Endothelial cell of umbilical vein (primary cell): ENCODE measurements around the gene CPPED1. TPM values are rescaled to one million over a fixed set of nuclear protein-coding genes. Genes with fewer than 3 reads are reported as not detected.

Source experiments
- BruUV-seq: library from RNA; stranded (reverse); fragments of 400-500 nt; replicated peaks from 2 replicates; lab custom pipeline; 2021; lab: Mats Ljungman, UMichigan
- CTCF ChIA-PET: fragments of 300-600, 350-600 bp; sonication (Branson Sonifier 250); formaldehyde crosslinking; loops from one replicate; lab custom pipeline; 2021; ENCODE audit warnings: antibody characterized with exemption, inconsistent platforms; lab: Charles Lee
- POLR2A ChIA-PET: fragments of 300-600, 350-600 bp; sonication (Branson Sonifier 250); formaldehyde crosslinking; loops from one replicate; lab custom pipeline; 2021; ENCODE audit warnings: antibody characterized with exemption, inconsistent platforms; lab: Charles Lee
- DNase-seq: peaks from one replicate; pipeline ENCODE4 v3.0.0-alpha.2; 2011; ENCODE audit warnings: low read depth, low spot score
- FAIRE-seq: peaks from 2 replicates; lab custom pipeline; 2011; peaks lifted over from hg19 to GRCh38; lab: Jason Lieb, UNC
- H2AFZ ChIP-seq: 2 replicates; pipeline ENCODE4 v1.6.0; 2012; ENCODE audit warnings: low read depth, low read length, control low read depth, inconsistent platforms
- H3K27ac ChIP-seq: 2 replicates; pipeline ENCODE4 v1.5.1; 2011; ENCODE audit warnings: low read depth, mild to moderate bottlenecking, control low read depth, low read length, moderate library complexity; ENCODE audit not compliant: insufficient read depth
- H3K27me3 ChIP-seq, 2 experiments: 2 replicates each; pipeline versions ENCODE4 v1.6.0 to v1.6.1; 2011; ENCODE audit warnings: low read length in 2 of 2, mixed read lengths in 1 of 2; ENCODE audit not compliant: control insufficient read depth in 2 of 2, insufficient read depth in 2 of 2
- H3K36me3 ChIP-seq, 2 experiments: 2 replicates in 1 of 2; 3 replicates in 1 of 2; pipeline ENCODE4 v1.5.1; 2011; ENCODE audit warnings: low read length in 2 of 2, mild to moderate bottlenecking in 1 of 2, moderate library complexity in 1 of 2; ENCODE audit not compliant: control insufficient read depth in 2 of 2, insufficient read depth in 2 of 2; ENCODE audit errors: extremely low read depth in 1 of 2
- H3K4me1 ChIP-seq: 3 replicates; pipeline ENCODE4 v1.5.1; 2011; ENCODE audit warnings: mild to moderate bottlenecking, low read length; ENCODE audit not compliant: control insufficient read depth, insufficient read depth; ENCODE audit errors: extremely low read depth
- H3K4me2 ChIP-seq: 2 replicates; pipeline ENCODE4 v1.6.1; 2011; ENCODE audit warnings: low read length, control low read depth, mixed read lengths; ENCODE audit not compliant: insufficient read depth
- H3K4me3 ChIP-seq, 3 experiments: fragments of 200-600 bp in 1 of 3; sonication (generic), shearing (Covaris generic) in 1 of 3; replicated peaks in 1 of 3; 2 replicates each; pipeline ENCODE4 v1.5.1; 2011 to 2016; ENCODE audit warnings: control low read depth in 3 of 3, low read length in 3 of 3, mild to moderate bottlenecking in 2 of 3, inconsistent platforms in 1 of 3, low read depth in 1 of 3, moderate library complexity in 1 of 3; ENCODE audit not compliant: insufficient read depth in 1 of 3
- H3K79me2 ChIP-seq: 2 replicates; pipeline ENCODE4 v1.6.0; 2012; ENCODE audit warnings: low read length, inconsistent platforms; ENCODE audit not compliant: control insufficient read depth, insufficient read depth
- H3K9ac ChIP-seq: replicated peaks from 2 replicates; pipeline ENCODE3; 2011; ENCODE audit warnings: low read length, control low read depth; ENCODE audit not compliant: insufficient read depth; ENCODE audit errors: extremely low read depth
- H3K9me1 ChIP-seq: replicated peaks from 3 replicates; pipeline ENCODE4 v1.6.0; 2011; ENCODE audit warnings: mild to moderate bottlenecking, low read length; ENCODE audit not compliant: control insufficient read depth, insufficient read depth; ENCODE audit errors: extremely low read depth
- H3K9me3 ChIP-seq: replicated peaks from 2 replicates; pipeline ENCODE4 v1.5.1; 2012; ENCODE audit warnings: low read length, inconsistent platforms; ENCODE audit not compliant: control insufficient read depth, insufficient read depth
- H4K20me1 ChIP-seq: replicated peaks from 2 replicates; pipeline ENCODE3; 2011; ENCODE audit warnings: mild to moderate bottlenecking, low read length; ENCODE audit not compliant: control insufficient read depth, insufficient read depth; ENCODE audit errors: extremely low read depth
- CTCF ChIP-seq, 2 donors: IDR thresholded peaks; 1 replicate in 1 of 2; 2 replicates in 1 of 2; pipeline ENCODE4 v1.5.1; 2011; ENCODE audit warnings: low read length in 2 of 2, mild to moderate bottlenecking in 2 of 2, moderate library complexity in 2 of 2, control low read depth in 1 of 2, inconsistent platforms in 1 of 2, low read depth in 1 of 2; ENCODE audit not compliant: insufficient read depth in 1 of 2; ENCODE audit errors: extremely low read depth in 1 of 2
- EZH2 ChIP-seq: IDR thresholded peaks from 2 replicates; pipeline ENCODE4 v1.6.1; 2012; ENCODE audit warnings: borderline replicate concordance, low read depth, mild to moderate bottlenecking, moderate library complexity, low read length, inconsistent platforms; ENCODE audit not compliant: severe bottlenecking
- FOS ChIP-seq: IDR thresholded peaks from 2 replicates; pipeline ENCODE4 v1.6.1; 2011; ENCODE audit warnings: mild to moderate bottlenecking, low read length, moderate library complexity, borderline replicate concordance; ENCODE audit not compliant: insufficient read depth
- GATA2 ChIP-seq: IDR thresholded peaks from 2 replicates; pipeline ENCODE4 v1.7.0; 2011; ENCODE audit warnings: low read depth, mild to moderate bottlenecking, moderate library complexity, mixed read lengths, low read length; ENCODE audit not compliant: insufficient read length, insufficient read depth
- JUN ChIP-seq: IDR thresholded peaks from 2 replicates; pipeline ENCODE4 v1.6.1; 2011; ENCODE audit warnings: borderline replicate concordance, low read depth; ENCODE audit not compliant: insufficient read length, insufficient read depth
- MAX ChIP-seq: IDR thresholded peaks from 2 replicates; pipeline ENCODE4 v1.6.1; 2011; ENCODE audit not compliant: insufficient read depth, insufficient read length
- MYC ChIP-seq: IDR thresholded peaks from one replicate; pipeline ENCODE4 v1.6.1; 2011; ENCODE audit warnings: mild to moderate bottlenecking, low read depth, low read length
- POLR2A ChIP-seq: IDR thresholded peaks from 2 replicates; pipeline ENCODE4 v1.6.1; 2012; ENCODE audit warnings: low read depth, mild to moderate bottlenecking, control low read depth, low read length
- POLR2AphosphoS5 ChIP-seq: IDR thresholded peaks from 2 replicates; pipeline ENCODE4 v1.6.1; 2012; ENCODE audit warnings: low read depth, mild to moderate bottlenecking, control low read depth, low read length, moderate library complexity; ENCODE audit not compliant: insufficient read depth
- dilution Hi-C: fragments of 300-500 bp; cut with MboI; formaldehyde crosslinking; loops from one replicate; pipeline ENCODE4 v1.15.0; 2019; ENCODE audit warnings: low sequenced_read_pairs; ENCODE audit not compliant: extremely low pct_ligation_motif_present
- intact Hi-C: fragments of 100-400 bp; cut with micrococcal nuclease; formaldehyde crosslinking; loops from one replicate; pipeline ENCODE4 v1.10.0; 2022
- polyA plus RNA-seq, 4 experiments: library from polyadenylated mRNA; depleted of rRNA in 3 of 4; stranded (reverse) in 3 of 4; unstranded in 1 of 4; fragments of >200 nt; gene quantifications; 2 replicates each; pipeline versions ENCODE4 v1.2.1 to v1.2.3, GENCODE V29; 2011 to 2012; ENCODE audit warnings: missing spikeins in 1 of 4
- total RNA-seq: library from RNA; stranded (reverse); gene quantifications from 2 replicates; pipeline ENCODE4 v1.2.3, GENCODE V29; 2021

CPPED1 gene
- total and polyA plus RNA-seq, 2 donors (not counting 3 experiments of a cell fraction or from before 2014, with no cell fraction given) = 27.9 to 59.3 TPM

DNA sequence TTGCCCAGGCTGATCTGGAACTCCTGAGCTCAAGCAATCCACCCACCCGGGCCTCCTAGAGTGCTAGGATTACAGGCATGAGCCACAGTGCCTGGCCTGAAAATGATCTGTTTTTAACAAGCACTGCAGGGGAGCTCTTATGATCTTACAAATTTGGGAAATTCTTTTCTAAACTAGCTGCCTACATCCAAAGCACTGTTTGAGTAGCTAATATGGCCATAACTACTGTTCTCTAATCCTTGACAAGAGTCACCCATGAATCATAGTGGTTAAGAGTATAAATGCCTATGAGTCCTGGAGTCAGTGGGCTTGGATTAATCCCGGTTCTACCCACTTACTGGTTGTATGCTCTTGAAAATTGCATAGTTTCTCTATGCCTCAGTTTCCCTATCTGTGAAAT lies 1.4 kb upstream of the CPPED1 start:
- no peak for FAIRE-seq
- Histone ChIP-seq H3K27ac (no peak overlapping the region), H2AFZ (no peak overlapping the region), H4K20me1 (no peaks in the 10 kb centered on the region), H3K4me3 (no peak overlapping the region), H3K9ac (no peak overlapping the region), H3K36me3 (no peaks in the 10 kb centered on the region), H3K4me2 (no peak overlapping the region), H3K9me3 (no peaks in the 10 kb centered on the region), H3K79me2 (peaks cover 14% of the 10 kb centered on the region), H3K27me3 (no peaks in the 10 kb centered on the region), H3K4me1 (peaks cover 26% of the 10 kb centered on the region), H3K9me1 (no peaks in the 10 kb centered on the region)
- DNase-seq = no peak
- dilution Hi-C loops (no loop called here), intact Hi-C loops (no loop called here)
- ChIA-PET POLR2A (no interaction called here), CTCF (interaction anchor here (2.2 kb wide), 1 partner anchor 232 kb away, joined by 6 read pairs; no protein-coding TSS in a partner anchor)
- TF ChIP-seq JUN (no peak), CTCF (IDR thresholded peaks at IDR 0.05; ENCODE audit: extremely low read depth in 1 of 2, insufficient read depth in 1 of 2, low read depth in 1 of 2, low read length in 2 of 2) (no peak), FOS (no peak), POLR2A (no peak), POLR2AphosphoS5 (no peak), EZH2 (no peak), MYC (no peak), GATA2 (no peak), MAX (no peak)
- no TSS peak for BruUV-seq
